HG02763 (cell line): Measurements from ENCODE around the gene ROBO1.

Experiments used
- ATAC-seq: cut with Tn5 transposase; IDR thresholded peaks from one replicate; pipeline ENCODE4 v1.9.1; 2021; ENCODE audit warnings: mild to moderate bottlenecking, moderate library complexity; ENCODE audit not compliant: unreplicated experiment

The ROBO1 gene

GRCh38 chr3:79103307-79103706, 664.5 kb downstream of the ROBO1 start:
- no peak for ATAC-seq

GRCh38 chr3:79097964-79098660, 669.7 kb downstream of the ROBO1 start:
- no peak for ATAC-seq

GRCh38 chr3:79094654-79095053, 673.1 kb downstream of the ROBO1 start:
- ATAC-seq: no peak

- ATAC-seq: peak; percentile 91
Observed at GRCh38 chr3:79086514-79086913, 681.3 kb downstream of the ROBO1 start.

GRCh38 chr3:79085171-79085570, 682.6 kb downstream of the ROBO1 start:
- ATAC-seq: no peak

- ATAC-seq: no peak
Observed at GRCh38 chr3:79081335-79081734, 686.5 kb downstream of the ROBO1 start.

- ATAC-seq: no peak
Observed at GRCh38 chr3:79074558-79074957, 693.2 kb downstream of the ROBO1 start.

- ATAC-seq: no peak
Observed at GRCh38 chr3:79067734-79068133, 700.1 kb downstream of the ROBO1 start.

- no peak for ATAC-seq
Observed at GRCh38 chr3:79066481-79066880, 701.3 kb downstream of the ROBO1 start.

- no peak for ATAC-seq
Observed at GRCh38 chr3:79063624-79064023, 704.2 kb downstream of the ROBO1 start.

- ATAC-seq: no peak
Observed at GRCh38 chr3:79057756-79058155, 710.0 kb downstream of the ROBO1 start.

- no peak for ATAC-seq
Observed at GRCh38 chr3:79056498-79056897, 711.3 kb downstream of the ROBO1 start.

GRCh38 chr3:79052054-79052681, 715.6 kb downstream of the ROBO1 start:
- ATAC-seq: no peak

GRCh38 chr3:79047581-79047980, 720.2 kb downstream of the ROBO1 start:
- ATAC-seq: no peak

- no peak for ATAC-seq
Observed at GRCh38 chr3:79041621-79042020, 726.2 kb downstream of the ROBO1 start.

- ATAC-seq: no peak
Observed at GRCh38 chr3:79040701-79041100, 727.1 kb downstream of the ROBO1 start.

- no peak for ATAC-seq
Observed at GRCh38 chr3:79040091-79040490, 727.7 kb downstream of the ROBO1 start.

- no peak for ATAC-seq
Observed at GRCh38 chr3:79039192-79039591, 728.6 kb downstream of the ROBO1 start.

- ATAC-seq: no peak
Observed at GRCh38 chr3:79038636-79039035, 729.2 kb downstream of the ROBO1 start.

GRCh38 chr3:79038057-79038456, 729.7 kb downstream of the ROBO1 start:
- no peak for ATAC-seq

GRCh38 chr3:79032686-79033318, 735.0 kb downstream of the ROBO1 start:
- no peak for ATAC-seq

- no peak for ATAC-seq
Observed at GRCh38 chr3:79030157-79030556, 737.6 kb downstream of the ROBO1 start.
